ENCODE results near the gene HIBCH. TPM values are rescaled to one million over a fixed set of nuclear protein-coding genes. Genes with fewer than 3 reads are reported as not detected.

The HIBCH gene
- total and polyA plus RNA-seq, 9 of the 15 experiments (the other 6 are each of a cell fraction or from before 2014, with no cell fraction given), result 17.0 to 65.4 (median 28.3) TPM

DNA sequence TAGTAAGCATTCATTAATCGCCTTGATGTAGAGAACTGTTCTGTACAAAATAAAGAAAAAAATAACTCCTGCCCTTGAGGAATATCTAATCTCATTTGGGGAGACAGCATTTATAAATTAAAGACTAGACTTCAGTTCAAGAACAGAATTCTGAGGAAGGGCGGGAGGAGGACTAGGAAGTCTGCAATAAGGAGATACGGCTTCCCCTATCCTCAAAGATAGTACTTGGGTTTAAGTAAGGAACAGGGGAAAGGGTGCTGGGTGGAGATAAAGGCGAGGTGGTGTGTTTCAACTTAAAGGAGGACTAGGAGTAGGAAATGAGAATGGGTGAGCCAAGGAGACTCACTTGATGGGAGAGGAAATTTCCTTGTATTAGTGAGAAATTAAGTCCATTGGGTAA, 135.2 kb downstream of the HIBCH start (continued):
- TF ChIP-seq PTRF (tag; IDR thresholded peaks at IDR 0.05) (no peak), NONO (IDR thresholded peaks at IDR 0.05; ENCODE audit: low read depth in 2 of 2, low read length in 1 of 2) (peak in 1 of 2 experiments; percentile 37; a peak in 1 of 4 replicates), ZC3H11A (IDR thresholded peaks at IDR 0.05; ENCODE audit: low read depth, low read length) (no peak), TEAD2 (tag; IDR thresholded peaks at IDR 0.05) (no peak), EGR1 (conservative IDR thresholded peaks at IDR 0.05) (no peak), ZSCAN29 (IDR thresholded peaks at IDR 0.05) (no peak), MEF2D (tag; conservative IDR thresholded peaks at IDR 0.05; ENCODE audit: low read depth) (peak; percentile 69), XRCC4 (IDR thresholded peaks at IDR 0.05; ENCODE audit: extremely low read depth, insufficient read depth, insufficient read length) (no peak), ZNF408 (CRISPR knock-in tag; IDR thresholded peaks at IDR 0.05; ENCODE audit: low read depth) (no peak), CBX2 (IDR thresholded peaks at IDR 0.05; ENCODE audit: insufficient read depth, low read length, poor library complexity, severe bottlenecking) (no peak), EHMT2 (IDR thresholded peaks at IDR 0.05) (peak; percentile 69), ZZZ3 (IDR thresholded peaks at IDR 0.05) (no peak), KDM5B (IDR thresholded peaks at IDR 0.05; ENCODE audit: insufficient replicate concordance, low read depth, low read length) (no peak), RFX1 (IDR thresholded peaks at IDR 0.05) (no peak), CBFA2T2 (conservative IDR thresholded peaks at IDR 0.05) (peak; percentile 97), ZNF133 (CRISPR knock-in tag; IDR thresholded peaks at IDR 0.05) (no peak), ZNF778 (CRISPR knock-in tag; IDR thresholded peaks at IDR 0.05) (no peak), HNRNPUL1 (IDR thresholded peaks at IDR 0.05; ENCODE audit: low read length) (no peak), CREM (IDR thresholded peaks at IDR 0.05; ENCODE audit: low read depth) (peak; percentile 62; the same call in 1 of the 2 replicates)
- TF ChIP-seq, protein P1, sequence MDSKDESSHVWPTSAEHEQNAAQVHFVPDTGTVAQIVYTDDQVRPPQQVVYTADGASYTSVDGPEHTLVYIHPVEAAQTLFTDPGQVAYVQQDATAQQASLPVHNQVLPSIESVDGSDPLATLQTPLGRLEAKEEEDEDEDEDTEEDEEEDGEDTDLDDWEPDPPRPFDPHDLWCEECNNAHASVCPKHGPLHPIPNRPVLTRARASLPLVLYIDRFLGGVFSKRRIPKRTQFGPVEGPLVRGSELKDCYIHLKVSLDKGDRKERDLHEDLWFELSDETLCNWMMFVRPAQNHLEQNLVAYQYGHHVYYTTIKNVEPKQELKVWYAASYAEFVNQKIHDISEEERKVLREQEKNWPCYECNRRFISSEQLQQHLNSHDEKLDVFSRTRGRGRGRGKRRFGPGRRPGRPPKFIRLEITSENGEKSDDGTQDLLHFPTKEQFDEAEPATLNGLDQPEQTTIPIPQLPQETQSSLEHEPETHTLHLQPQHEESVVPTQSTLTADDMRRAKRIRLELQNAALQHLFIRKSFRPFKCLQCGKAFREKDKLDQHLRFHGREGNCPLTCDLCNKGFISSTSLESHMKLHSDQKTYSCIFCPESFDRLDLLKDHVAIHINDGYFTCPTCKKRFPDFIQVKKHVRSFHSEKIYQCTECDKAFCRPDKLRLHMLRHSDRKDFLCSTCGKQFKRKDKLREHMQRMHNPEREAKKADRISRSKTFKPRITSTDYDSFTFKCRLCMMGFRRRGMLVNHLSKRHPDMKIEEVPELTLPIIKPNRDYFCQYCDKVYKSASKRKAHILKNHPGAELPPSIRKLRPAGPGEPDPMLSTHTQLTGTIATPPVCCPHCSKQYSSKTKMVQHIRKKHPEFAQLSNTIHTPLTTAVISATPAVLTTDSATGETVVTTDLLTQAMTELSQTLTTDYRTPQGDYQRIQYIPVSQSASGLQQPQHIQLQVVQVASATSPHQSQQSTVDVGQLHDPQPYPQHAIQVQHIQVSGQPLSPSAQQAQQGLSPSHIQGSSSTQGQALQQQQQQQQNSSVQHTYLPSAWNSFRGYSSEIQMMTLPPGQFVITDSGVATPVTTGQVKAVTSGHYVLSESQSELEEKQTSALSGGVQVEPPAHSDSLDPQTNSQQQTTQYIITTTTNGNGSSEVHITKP (IDR thresholded peaks at IDR 0.05; ENCODE audit: partially characterized antibody), result peak; percentile 56
- TF ChIP-seq, protein P2, sequence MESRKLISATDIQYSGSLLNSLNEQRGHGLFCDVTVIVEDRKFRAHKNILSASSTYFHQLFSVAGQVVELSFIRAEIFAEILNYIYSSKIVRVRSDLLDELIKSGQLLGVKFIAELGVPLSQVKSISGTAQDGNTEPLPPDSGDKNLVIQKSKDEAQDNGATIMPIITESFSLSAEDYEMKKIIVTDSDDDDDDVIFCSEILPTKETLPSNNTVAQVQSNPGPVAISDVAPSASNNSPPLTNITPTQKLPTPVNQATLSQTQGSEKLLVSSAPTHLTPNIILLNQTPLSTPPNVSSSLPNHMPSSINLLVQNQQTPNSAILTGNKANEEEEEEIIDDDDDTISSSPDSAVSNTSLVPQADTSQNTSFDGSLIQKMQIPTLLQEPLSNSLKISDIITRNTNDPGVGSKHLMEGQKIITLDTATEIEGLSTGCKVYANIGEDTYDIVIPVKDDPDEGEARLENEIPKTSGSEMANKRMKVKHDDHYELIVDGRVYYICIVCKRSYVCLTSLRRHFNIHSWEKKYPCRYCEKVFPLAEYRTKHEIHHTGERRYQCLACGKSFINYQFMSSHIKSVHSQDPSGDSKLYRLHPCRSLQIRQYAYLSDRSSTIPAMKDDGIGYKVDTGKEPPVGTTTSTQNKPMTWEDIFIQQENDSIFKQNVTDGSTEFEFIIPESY (CRISPR knock-in tag; IDR thresholded peaks at IDR 0.05), result no peak
- TF ChIP-seq, protein P3, sequence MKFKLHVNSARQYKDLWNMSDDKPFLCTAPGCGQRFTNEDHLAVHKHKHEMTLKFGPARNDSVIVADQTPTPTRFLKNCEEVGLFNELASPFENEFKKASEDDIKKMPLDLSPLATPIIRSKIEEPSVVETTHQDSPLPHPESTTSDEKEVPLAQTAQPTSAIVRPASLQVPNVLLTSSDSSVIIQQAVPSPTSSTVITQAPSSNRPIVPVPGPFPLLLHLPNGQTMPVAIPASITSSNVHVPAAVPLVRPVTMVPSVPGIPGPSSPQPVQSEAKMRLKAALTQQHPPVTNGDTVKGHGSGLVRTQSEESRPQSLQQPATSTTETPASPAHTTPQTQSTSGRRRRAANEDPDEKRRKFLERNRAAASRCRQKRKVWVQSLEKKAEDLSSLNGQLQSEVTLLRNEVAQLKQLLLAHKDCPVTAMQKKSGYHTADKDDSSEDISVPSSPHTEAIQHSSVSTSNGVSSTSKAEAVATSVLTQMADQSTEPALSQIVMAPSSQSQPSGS (CRISPR knock-in tag; IDR thresholded peaks at IDR 0.05), result no peak
- TF ChIP-seq, protein P4, sequence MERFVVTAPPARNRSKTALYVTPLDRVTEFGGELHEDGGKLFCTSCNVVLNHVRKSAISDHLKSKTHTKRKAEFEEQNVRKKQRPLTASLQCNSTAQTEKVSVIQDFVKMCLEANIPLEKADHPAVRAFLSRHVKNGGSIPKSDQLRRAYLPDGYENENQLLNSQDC (CRISPR knock-in tag; IDR thresholded peaks at IDR 0.05), result no peak

Data from K562 (cell line).